ENCODE data around the gene PSD2.
"Not testable (repeated sequence)": the region's sequence is repeated elsewhere in the genome, so short reads cannot be mapped to it uniquely, and the experiment has no call there.

The PSD2 gene

GRCh38 chr5:139788294-139788910, 7.2 kb upstream of the PSD2 start:
- no peak for DNase-seq (ENCODE audit: low read depth in 1 of 2, low spot score in 1 of 2)
- no peak for TF ChIP-seq JUND (IDR thresholded peaks at IDR 0.05; ENCODE audit: low read depth)
- in situ Hi-C loops (cut with HindIII; ENCODE audit: low pct_unique_long_range_greater_than_20kb, low sequenced_read_pairs) = no loop called here

- DNase-seq (ENCODE audit: low read depth in 1 of 2, low spot score in 1 of 2) = no peak
- in situ Hi-C loops (cut with HindIII; ENCODE audit: low pct_unique_long_range_greater_than_20kb, low sequenced_read_pairs) = no loop called here
Observed at GRCh38 chr5:139789116-139789844, 6.3 kb upstream of the PSD2 start.

DNA sequence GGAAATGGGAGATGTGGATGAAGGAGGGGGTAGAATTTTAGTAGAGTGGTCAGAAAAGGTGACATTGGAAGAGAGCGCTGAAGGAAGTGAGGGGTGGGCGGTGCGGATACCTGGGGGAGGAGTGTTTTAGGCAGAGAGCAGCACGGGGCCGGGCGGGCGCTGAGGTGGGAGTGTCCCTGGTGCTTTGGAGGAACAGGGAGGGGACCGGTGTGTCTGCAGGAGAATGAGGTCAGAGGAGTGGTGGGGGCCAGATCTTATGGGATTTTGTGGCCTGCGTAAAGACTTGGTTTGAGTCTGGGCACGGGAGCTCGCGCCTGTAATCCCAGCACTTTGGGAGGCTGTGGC, 5.8 kb upstream of the PSD2 start:
- DNase-seq (ENCODE audit: low read depth in 1 of 2, low spot score in 1 of 2) = no peak
- no peak for TF ChIP-seq JUND (IDR thresholded peaks at IDR 0.05; ENCODE audit: low read depth)
- in situ Hi-C loops (cut with HindIII; ENCODE audit: low pct_unique_long_range_greater_than_20kb, low sequenced_read_pairs) = no loop called here

More at GRCh38 chr5:139789116-139789844, 6.3 kb upstream of the PSD2 start:
- no peak for TF ChIP-seq JUND (IDR thresholded peaks at IDR 0.05; ENCODE audit: low read depth)

GRCh38 chr5:139792218-139792617, 3.4 kb upstream of the PSD2 start:
- DNase-seq (ENCODE audit: low read depth in 1 of 2, low spot score in 1 of 2) = no peak
- in situ Hi-C loops (cut with HindIII; ENCODE audit: low pct_unique_long_range_greater_than_20kb, low sequenced_read_pairs) = no loop called here

DNA sequence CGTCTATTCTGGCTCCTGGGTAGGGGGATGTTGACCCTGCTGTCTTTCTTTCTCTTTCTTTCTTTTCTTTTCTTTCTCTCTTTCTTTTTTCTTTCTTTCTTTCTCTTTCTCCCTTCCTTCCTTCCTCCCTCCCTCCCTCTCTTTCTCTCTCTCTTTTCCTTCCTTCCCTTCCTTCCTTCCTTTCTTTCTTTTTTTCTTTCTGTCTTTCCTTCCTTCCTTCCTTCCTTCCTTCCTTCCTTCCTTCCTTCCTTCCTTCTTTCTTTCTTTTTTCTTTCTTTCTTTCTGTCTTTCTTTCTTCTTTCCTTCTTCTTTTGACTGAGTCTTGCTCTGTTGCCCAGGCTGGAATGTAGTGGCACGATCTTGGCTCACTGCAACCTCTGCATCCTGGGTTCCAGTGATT, 3.0 kb upstream of the PSD2 start:
- in situ Hi-C loops (cut with HindIII; ENCODE audit: low pct_unique_long_range_greater_than_20kb, low sequenced_read_pairs); DNase-seq (ENCODE audit: low read depth in 1 of 2, low spot score in 1 of 2): not testable (repeated sequence)

More at GRCh38 chr5:139792218-139792617, 3.4 kb upstream of the PSD2 start:
- TF ChIP-seq JUND (IDR thresholded peaks at IDR 0.05; ENCODE audit: low read depth) = no peak

GRCh38 chr5:139794067-139794846, 1.4 kb upstream of the PSD2 start:
- no peak for DNase-seq (ENCODE audit: low read depth in 1 of 2, low spot score in 1 of 2)
- in situ Hi-C loops (cut with HindIII; ENCODE audit: low pct_unique_long_range_greater_than_20kb, low sequenced_read_pairs) = no loop called here
- no peak for TF ChIP-seq JUND (IDR thresholded peaks at IDR 0.05; ENCODE audit: low read depth)

DNA sequence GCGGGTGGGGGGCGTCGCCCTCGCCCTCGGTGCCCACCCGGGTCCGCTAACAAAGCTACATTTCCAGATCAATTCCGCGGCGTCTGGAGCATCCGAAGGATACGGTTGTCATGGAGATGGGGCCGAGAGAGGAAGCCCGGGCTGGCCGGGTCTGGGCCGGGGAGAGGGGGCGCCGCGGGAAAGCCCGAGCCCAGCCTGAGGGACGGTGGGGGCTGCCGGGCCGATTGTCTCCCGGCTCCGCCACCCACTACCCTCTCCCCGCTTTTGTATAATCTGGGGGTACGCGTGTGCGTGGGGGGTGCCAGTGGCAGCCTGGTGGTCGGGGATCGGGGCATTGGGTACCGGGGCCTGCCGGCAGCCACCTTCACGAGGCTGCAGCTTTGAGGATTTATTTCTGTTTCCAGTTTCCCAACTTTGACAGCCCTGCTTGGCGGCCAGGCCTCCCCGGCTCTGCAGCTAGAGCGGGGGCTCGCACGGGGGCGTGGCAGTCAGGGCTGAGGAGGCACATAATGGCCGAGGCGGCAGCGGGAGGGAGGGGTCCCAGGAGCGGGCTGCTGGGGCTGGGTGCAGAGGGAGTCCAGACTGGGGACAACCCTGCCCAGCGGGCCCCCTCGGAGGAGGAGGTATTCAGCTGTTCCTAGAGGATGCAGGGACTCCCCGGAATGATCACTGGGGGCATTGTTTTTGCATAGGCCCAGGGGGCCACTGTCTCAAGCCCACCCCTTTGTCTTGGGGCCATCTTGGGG, 626 bp downstream of the PSD2 start:
- in situ Hi-C loops (cut with HindIII; ENCODE audit: low pct_unique_long_range_greater_than_20kb, low sequenced_read_pairs) = no loop called here
- DNase-seq (ENCODE audit: low read depth in 1 of 2, low spot score in 1 of 2) = no peak
- TF ChIP-seq JUND (IDR thresholded peaks at IDR 0.05; ENCODE audit: low read depth) = no peak

- in situ Hi-C loops (cut with HindIII; ENCODE audit: low pct_unique_long_range_greater_than_20kb, low sequenced_read_pairs) = no loop called here
Observed at GRCh38 chr5:139797335-139797734, 1.7 kb downstream of the PSD2 start.

GRCh38 chr5:139797856-139798510, 2.4 kb downstream of the PSD2 start:
- in situ Hi-C loops (cut with HindIII; ENCODE audit: low pct_unique_long_range_greater_than_20kb, low sequenced_read_pairs) = no loop called here
- no peak for TF ChIP-seq JUND (IDR thresholded peaks at IDR 0.05; ENCODE audit: low read depth)
- no peak for DNase-seq (ENCODE audit: low read depth in 1 of 2, low spot score in 1 of 2)

More at GRCh38 chr5:139797335-139797734, 1.7 kb downstream of the PSD2 start:
- no peak for DNase-seq (ENCODE audit: low read depth in 1 of 2, low spot score in 1 of 2)
- no peak for TF ChIP-seq JUND (IDR thresholded peaks at IDR 0.05; ENCODE audit: low read depth)

DNA sequence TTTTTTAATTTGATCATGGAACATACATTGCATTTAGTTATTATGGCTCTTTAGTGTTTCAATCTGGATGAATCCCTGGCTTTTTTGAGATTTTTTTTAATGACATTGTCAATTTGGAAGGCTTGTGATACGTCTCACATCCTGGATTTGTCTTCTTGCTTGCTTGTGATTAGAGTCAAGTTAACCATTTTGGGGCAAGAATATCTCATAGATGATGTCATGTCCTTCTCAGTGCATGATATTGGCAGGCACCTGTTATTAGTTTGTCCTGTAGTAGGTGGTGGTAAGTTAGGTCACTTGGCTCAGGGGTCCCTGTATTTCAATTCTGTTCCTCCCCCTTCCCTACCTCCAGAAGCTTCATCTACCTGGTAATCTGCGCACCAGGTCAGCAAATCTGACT, 3.3 kb downstream of the PSD2 start:
- in situ Hi-C loops (cut with HindIII; ENCODE audit: low pct_unique_long_range_greater_than_20kb, low sequenced_read_pairs) = no loop called here

GRCh38 chr5:139799359-139799758, 3.8 kb downstream of the PSD2 start:
- in situ Hi-C loops (cut with HindIII; ENCODE audit: low pct_unique_long_range_greater_than_20kb, low sequenced_read_pairs) = no loop called here
- no peak for TF ChIP-seq JUND (IDR thresholded peaks at IDR 0.05; ENCODE audit: low read depth)
- DNase-seq (ENCODE audit: low read depth in 1 of 2, low spot score in 1 of 2) = no peak

More for the DNA sequence above, 3.3 kb downstream of the PSD2 start:
- no peak for DNase-seq (ENCODE audit: low read depth in 1 of 2, low spot score in 1 of 2)
- TF ChIP-seq JUND (IDR thresholded peaks at IDR 0.05; ENCODE audit: low read depth) = no peak

- in situ Hi-C loops (cut with HindIII; ENCODE audit: low pct_unique_long_range_greater_than_20kb, low sequenced_read_pairs) = no loop called here
- TF ChIP-seq JUND (IDR thresholded peaks at IDR 0.05; ENCODE audit: low read depth) = no peak
- no peak for DNase-seq (ENCODE audit: low read depth in 1 of 2, low spot score in 1 of 2)
Observed at GRCh38 chr5:139803978-139804377, 8.4 kb downstream of the PSD2 start.

Data from T47D (cell line).